ENCODE measurements around the gene KCNMA1.

Gene KCNMA1

DNA sequence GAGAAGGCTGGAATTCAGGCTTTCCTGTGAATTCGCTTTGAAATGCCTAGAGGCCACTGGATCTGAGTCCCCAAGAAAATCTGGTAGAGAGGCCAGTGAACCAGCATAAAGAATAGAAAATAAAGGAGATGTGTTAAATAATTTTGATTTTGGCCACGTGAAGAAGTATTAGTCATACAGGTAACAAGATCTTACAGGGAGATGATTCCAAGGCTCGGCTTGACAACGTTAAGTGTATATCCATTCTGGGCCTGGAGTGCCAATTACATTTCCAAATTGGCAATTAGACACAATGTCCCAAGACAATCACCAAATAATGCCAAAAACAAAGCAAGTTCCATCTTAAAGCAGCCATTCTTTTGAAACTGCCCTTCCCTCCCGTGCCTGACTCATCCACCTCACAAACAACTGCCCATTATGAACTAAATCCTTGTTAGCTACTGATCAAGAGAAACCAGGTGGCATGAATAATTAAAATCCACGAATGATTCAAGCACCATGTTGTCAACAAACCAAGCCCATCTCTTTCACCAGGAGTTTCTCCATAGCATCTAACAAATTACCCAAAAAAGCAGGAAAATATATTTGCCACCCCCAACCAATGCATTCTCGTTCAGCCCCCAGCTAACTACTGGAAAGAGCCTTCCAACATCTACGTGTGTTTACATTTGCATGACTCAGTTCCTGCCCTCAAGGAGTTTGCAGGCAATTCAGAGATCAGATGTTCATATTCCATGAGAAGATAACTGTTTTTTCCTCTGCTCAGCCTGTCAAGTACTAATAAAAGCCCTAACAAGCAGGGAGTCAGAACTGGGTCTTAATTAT is 8.5 kb downstream of the KCNMA1 start:
- Histone ChIP-seq H3K36me3 (ENCODE audit: control insufficient read depth, low read depth, low read length) (no peaks in the 10 kb centered on the region), H3K27me3 (ENCODE audit: control insufficient read depth, insufficient read depth, low read length) (peaks cover 5% of the 10 kb centered on the region), H3K9ac (ENCODE audit: low read length) (no peak overlapping the region), H3K4me1 (ENCODE audit: control insufficient read depth, low read depth, low read length) (peaks cover 9% of the 10 kb centered on the region), H3K27ac (ENCODE audit: low read length) (no peak overlapping the region), H3K9me3 (ENCODE audit: control insufficient read depth, low read depth, low read length) (no peaks in the 10 kb centered on the region), H3K4me3 (ENCODE audit: low read length) (no peak overlapping the region)

DNA sequence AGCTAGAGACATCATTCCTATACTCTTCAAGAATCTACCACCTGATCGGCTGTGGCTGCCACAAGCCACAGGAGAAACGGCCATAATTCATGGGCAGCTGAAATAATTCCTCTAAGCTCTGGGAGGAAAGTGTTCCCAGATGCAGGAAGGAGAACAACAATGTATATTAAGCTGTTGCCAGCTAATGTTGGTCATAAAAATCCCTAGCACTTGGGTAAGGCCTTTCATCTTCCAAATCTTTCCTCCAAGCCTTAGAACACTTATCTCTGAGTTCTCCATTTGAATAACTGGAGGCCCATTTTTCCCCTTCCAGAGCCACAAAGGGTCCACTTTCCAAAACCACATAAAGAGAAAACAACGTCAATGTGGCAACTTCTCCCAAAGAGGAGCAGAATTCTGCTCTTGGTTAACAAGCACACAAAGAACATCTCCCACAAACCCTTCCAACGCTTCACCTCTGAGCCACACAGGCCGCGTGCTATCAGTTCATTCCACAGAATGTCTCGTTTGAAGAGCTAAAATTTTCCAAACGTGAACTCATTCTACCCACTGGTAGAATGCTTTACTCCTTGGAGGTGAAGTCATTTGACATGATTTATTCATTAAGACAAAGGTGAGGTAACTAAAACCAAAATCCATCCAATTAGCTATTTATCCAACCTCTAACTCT is 11.2 kb downstream of the KCNMA1 start:
- Histone ChIP-seq H3K27ac (ENCODE audit: low read length) (no peak overlapping the region), H3K4me3 (ENCODE audit: low read length) (no peak overlapping the region), H3K4me1 (ENCODE audit: control insufficient read depth, low read depth, low read length) (peaks cover 9% of the 10 kb centered on the region), H3K9me3 (ENCODE audit: control insufficient read depth, low read depth, low read length) (no peaks in the 10 kb centered on the region), H3K9ac (ENCODE audit: low read length) (no peak overlapping the region), H3K36me3 (ENCODE audit: control insufficient read depth, low read depth, low read length) (no peaks in the 10 kb centered on the region), H3K27me3 (ENCODE audit: control insufficient read depth, insufficient read depth, low read length) (no peaks in the 10 kb centered on the region)

DNA sequence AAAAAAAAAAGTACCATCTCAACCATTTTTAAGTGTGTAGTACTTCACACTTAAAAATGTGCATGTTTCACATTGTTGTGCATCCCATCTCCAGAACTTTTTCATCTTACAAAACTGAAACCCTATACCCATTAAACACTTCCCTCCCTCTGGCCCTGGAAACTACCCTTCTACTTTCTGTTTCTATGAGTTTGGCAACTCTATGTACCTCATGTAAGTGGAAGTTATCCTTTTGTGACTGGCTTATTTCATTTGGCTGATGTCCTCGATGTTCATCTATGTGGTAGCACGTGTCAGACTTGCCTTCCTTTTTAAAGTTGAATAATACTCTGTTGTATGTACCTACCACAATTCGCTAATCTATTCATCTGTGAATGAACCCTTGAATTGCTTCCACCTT is 12.2 kb downstream of the KCNMA1 start:
- H3K36me3 ChIP-seq (ENCODE audit: control insufficient read depth, low read depth, low read length) = no peaks in the 10 kb centered on the region
- H3K4me1 ChIP-seq (ENCODE audit: control insufficient read depth, low read depth, low read length) = peaks cover 9% of the 10 kb centered on the region
- H3K9ac ChIP-seq (ENCODE audit: low read length) = no peak overlapping the region
- H3K27ac ChIP-seq (ENCODE audit: low read length) = no peak overlapping the region
- no peaks in the 10 kb centered on the region for H3K9me3 ChIP-seq (ENCODE audit: control insufficient read depth, low read depth, low read length)
- no peaks in the 10 kb centered on the region for H3K27me3 ChIP-seq (ENCODE audit: control insufficient read depth, insufficient read depth, low read length)
- no peak overlapping the region for H3K4me3 ChIP-seq (ENCODE audit: low read length)

DNA sequence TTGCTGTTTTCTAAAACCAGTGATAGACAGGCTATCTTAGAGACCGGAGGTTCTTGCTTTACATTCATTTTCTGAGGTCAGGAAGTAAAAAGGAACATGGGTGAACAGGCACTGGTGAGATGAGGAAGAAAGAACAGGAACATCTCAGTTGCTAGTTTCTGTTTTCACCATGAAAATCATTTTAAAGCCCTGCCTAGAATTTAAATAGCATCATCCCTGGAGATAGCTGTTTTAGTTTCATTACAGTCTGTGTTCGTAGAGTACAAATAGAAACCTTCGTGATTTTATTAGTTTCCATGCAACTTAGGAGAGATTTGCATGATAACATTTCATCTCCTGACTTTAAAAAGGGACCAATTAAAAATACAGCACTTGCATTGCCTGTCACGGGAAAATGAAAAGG is 14.7 kb downstream of the KCNMA1 start:
- Histone ChIP-seq H3K4me3 (ENCODE audit: low read length) (no peak overlapping the region), H3K27me3 (ENCODE audit: control insufficient read depth, insufficient read depth, low read length) (no peaks in the 10 kb centered on the region), H3K36me3 (ENCODE audit: control insufficient read depth, low read depth, low read length) (no peaks in the 10 kb centered on the region), H3K9me3 (ENCODE audit: control insufficient read depth, low read depth, low read length) (no peaks in the 10 kb centered on the region), H3K9ac (ENCODE audit: low read length) (no peak overlapping the region), H3K27ac (ENCODE audit: low read length) (no peak overlapping the region), H3K4me1 (ENCODE audit: control insufficient read depth, low read depth, low read length) (no peaks in the 10 kb centered on the region)

DNA sequence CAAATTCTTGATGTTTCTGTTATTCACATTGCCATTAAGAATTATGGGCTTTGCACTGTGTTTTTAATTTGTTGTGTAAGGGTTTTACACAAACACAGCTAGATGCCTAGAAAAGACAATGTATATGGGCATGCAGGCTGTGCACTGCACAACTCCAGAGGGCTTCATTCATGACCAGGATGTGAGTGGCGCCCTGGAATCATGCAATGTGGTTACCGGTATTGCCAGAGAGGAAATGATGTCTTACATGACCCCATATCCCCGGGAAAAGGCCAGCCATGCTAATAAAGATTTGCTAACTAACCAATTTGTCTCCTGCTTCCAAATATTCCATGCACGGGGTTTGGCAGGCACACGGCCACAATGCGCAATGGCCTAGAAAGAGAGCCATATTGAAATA is 16.9 kb downstream of the KCNMA1 start:
- no peaks in the 10 kb centered on the region for H3K9me3 ChIP-seq (ENCODE audit: control insufficient read depth, low read depth, low read length)
- no peak overlapping the region for H3K9ac ChIP-seq (ENCODE audit: low read length)
- H3K27me3 ChIP-seq (ENCODE audit: control insufficient read depth, insufficient read depth, low read length) = no peaks in the 10 kb centered on the region
- no peaks in the 10 kb centered on the region for H3K4me1 ChIP-seq (ENCODE audit: control insufficient read depth, low read depth, low read length)
- no peak overlapping the region for H3K4me3 ChIP-seq (ENCODE audit: low read length)
- no peak overlapping the region for H3K27ac ChIP-seq (ENCODE audit: low read length)
- H3K36me3 ChIP-seq (ENCODE audit: control insufficient read depth, low read depth, low read length) = no peaks in the 10 kb centered on the region

GRCh38 chr10:77619964-77620703 is 17.5 kb downstream of the KCNMA1 start:
- Histone ChIP-seq H3K27me3 (ENCODE audit: control insufficient read depth, insufficient read depth, low read length) (no peaks in the 10 kb centered on the region), H3K36me3 (ENCODE audit: control insufficient read depth, low read depth, low read length) (no peaks in the 10 kb centered on the region), H3K4me3 (ENCODE audit: low read length) (no peak overlapping the region), H3K27ac (ENCODE audit: low read length) (no peak overlapping the region), H3K9me3 (ENCODE audit: control insufficient read depth, low read depth, low read length) (no peaks in the 10 kb centered on the region), H3K9ac (ENCODE audit: low read length) (no peak overlapping the region), H3K4me1 (ENCODE audit: control insufficient read depth, low read depth, low read length) (no peaks in the 10 kb centered on the region)

DNA sequence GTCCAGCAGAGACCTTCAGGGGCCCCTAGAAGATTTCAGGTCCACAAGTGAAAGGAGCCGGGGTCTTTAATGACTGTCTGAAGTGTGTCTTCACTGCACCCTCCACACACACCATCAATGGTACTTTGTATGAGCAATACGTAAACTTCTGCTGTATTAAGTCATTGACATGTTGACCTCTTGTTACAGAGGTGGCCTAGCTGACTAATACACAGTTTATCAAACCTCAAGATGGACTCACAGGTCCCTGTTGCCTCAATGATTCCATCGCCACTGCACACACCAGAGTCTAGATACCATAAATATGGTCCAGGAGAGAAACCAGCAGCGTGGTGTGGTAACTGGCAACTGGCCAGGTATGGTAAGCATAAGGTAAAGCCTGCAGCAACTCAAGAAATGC is 19.5 kb downstream of the KCNMA1 start:
- Histone ChIP-seq H3K9ac (ENCODE audit: low read length) (no peak overlapping the region), H3K27ac (ENCODE audit: low read length) (no peak overlapping the region), H3K4me1 (ENCODE audit: control insufficient read depth, low read depth, low read length) (no peaks in the 10 kb centered on the region), H3K9me3 (ENCODE audit: control insufficient read depth, low read depth, low read length) (no peaks in the 10 kb centered on the region), H3K4me3 (ENCODE audit: low read length) (no peak overlapping the region), H3K36me3 (ENCODE audit: control insufficient read depth, low read depth, low read length) (no peaks in the 10 kb centered on the region), H3K27me3 (ENCODE audit: control insufficient read depth, insufficient read depth, low read length) (no peaks in the 10 kb centered on the region)

- H3K27ac ChIP-seq (ENCODE audit: low read length) = no peak overlapping the region
- H3K36me3 ChIP-seq (ENCODE audit: control insufficient read depth, low read depth, low read length) = no peaks in the 10 kb centered on the region
- no peaks in the 10 kb centered on the region for H3K27me3 ChIP-seq (ENCODE audit: control insufficient read depth, insufficient read depth, low read length)
- H3K4me1 ChIP-seq (ENCODE audit: control insufficient read depth, low read depth, low read length) = no peaks in the 10 kb centered on the region
- H3K9me3 ChIP-seq (ENCODE audit: control insufficient read depth, low read depth, low read length) = no peaks in the 10 kb centered on the region
- H3K9ac ChIP-seq (ENCODE audit: low read length) = no peak overlapping the region
- no peak overlapping the region for H3K4me3 ChIP-seq (ENCODE audit: low read length)
Observed at GRCh38 chr10:77616766-77617165, 20.8 kb downstream of the KCNMA1 start.

DNA sequence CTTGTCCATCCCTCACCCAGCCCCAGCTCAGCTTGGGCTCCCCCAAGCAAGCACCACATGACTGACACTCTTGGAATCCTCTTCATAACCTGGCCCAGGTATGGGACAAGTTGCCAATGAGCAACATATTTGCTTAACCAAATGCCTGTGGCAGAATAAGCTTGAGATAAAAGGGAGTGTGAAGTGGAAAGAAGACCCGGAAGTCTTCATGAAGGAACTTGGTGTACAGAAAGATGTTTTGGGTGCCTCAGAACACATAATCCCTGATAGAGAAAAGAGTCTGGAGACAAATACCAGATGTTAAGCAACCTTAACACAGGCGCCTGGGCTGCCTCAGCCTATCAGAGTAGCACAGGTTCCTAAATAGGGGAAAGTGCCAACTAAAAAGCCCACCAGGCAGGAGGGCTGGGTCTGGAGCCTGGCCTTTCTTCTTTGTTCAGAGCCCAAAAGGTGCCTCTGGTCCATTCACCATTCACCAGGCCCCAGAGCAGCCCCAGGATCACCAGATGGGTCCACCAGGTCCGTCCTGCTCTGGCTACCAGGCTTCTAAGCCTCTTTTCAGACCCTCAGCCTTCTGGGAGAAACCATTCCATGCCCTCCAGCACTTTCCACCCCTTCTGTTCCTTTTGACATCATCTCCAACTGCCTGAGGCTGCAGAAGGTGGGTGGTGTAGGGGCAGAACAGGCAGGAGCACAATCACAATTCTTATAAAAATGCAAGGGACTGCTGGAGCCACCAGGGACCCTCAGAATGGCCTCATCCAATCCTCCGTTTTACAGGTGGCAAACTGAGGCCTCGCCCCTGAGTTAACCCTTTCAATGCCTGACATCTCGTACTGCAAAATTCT is 22.6 kb downstream of the KCNMA1 start:
- Histone ChIP-seq H3K9me3 (ENCODE audit: control insufficient read depth, low read depth, low read length) (no peaks in the 10 kb centered on the region), H3K27me3 (ENCODE audit: control insufficient read depth, insufficient read depth, low read length) (no peaks in the 10 kb centered on the region), H3K27ac (ENCODE audit: low read length) (no peak overlapping the region), H3K9ac (ENCODE audit: low read length) (no peak overlapping the region), H3K4me3 (ENCODE audit: low read length) (no peak overlapping the region), H3K4me1 (ENCODE audit: control insufficient read depth, low read depth, low read length) (no peaks in the 10 kb centered on the region), H3K36me3 (ENCODE audit: control insufficient read depth, low read depth, low read length) (no peaks in the 10 kb centered on the region)

GRCh38 chr10:77613476-77614130 is 24.0 kb downstream of the KCNMA1 start:
- Histone ChIP-seq H3K27me3 (ENCODE audit: control insufficient read depth, insufficient read depth, low read length) (no peaks in the 10 kb centered on the region), H3K36me3 (ENCODE audit: control insufficient read depth, low read depth, low read length) (no peaks in the 10 kb centered on the region), H3K9me3 (ENCODE audit: control insufficient read depth, low read depth, low read length) (no peaks in the 10 kb centered on the region), H3K4me1 (ENCODE audit: control insufficient read depth, low read depth, low read length) (no peaks in the 10 kb centered on the region), H3K27ac (ENCODE audit: low read length) (no peak overlapping the region), H3K9ac (ENCODE audit: low read length) (no peak overlapping the region), H3K4me3 (ENCODE audit: low read length) (no peak overlapping the region)

GRCh38 chr10:77611670-77612069 is 25.9 kb downstream of the KCNMA1 start:
- H3K9me3 ChIP-seq (ENCODE audit: control insufficient read depth, low read depth, low read length) = no peaks in the 10 kb centered on the region
- no peak overlapping the region for H3K27ac ChIP-seq (ENCODE audit: low read length)
- no peaks in the 10 kb centered on the region for H3K27me3 ChIP-seq (ENCODE audit: control insufficient read depth, insufficient read depth, low read length)
- no peaks in the 10 kb centered on the region for H3K36me3 ChIP-seq (ENCODE audit: control insufficient read depth, low read depth, low read length)
- H3K4me1 ChIP-seq (ENCODE audit: control insufficient read depth, low read depth, low read length) = no peaks in the 10 kb centered on the region
- no peak overlapping the region for H3K4me3 ChIP-seq (ENCODE audit: low read length)
- H3K9ac ChIP-seq (ENCODE audit: low read length) = no peak overlapping the region

All from iPS-18a (cell line).